Trophoblast cell (in vitro differentiated cells and primary cell): ENCODE data around the gene COX8A.

Experiments used
- DNase-seq, 2 donors: peaks; one replicate each; pipeline ENCODE4 v3.0.0-alpha.2; 2016
- H2AFZ ChIP-seq: 2 replicates; pipeline ENCODE4 v1.6.1; 2013; ENCODE audit warnings: low read length, moderate library complexity, mild to moderate bottlenecking; ENCODE audit not compliant: insufficient read depth, poor library complexity
- H2AK5ac ChIP-seq: 2 replicates; pipeline ENCODE4 v1.6.1; 2013; ENCODE audit warnings: mild to moderate bottlenecking, low read length
- H2BK120ac ChIP-seq: 2 replicates; pipeline ENCODE4 v1.6.1; 2013; ENCODE audit warnings: low read length, mild to moderate bottlenecking, moderate library complexity; ENCODE audit not compliant: insufficient read depth, poor library complexity
- H2BK12ac ChIP-seq: 2 replicates; pipeline ENCODE4 v1.6.1; 2013; ENCODE audit warnings: mild to moderate bottlenecking, low read length, moderate library complexity
- H2BK5ac ChIP-seq: 2 replicates; pipeline ENCODE4 v1.6.1; 2013; ENCODE audit warnings: low read length, low read depth, moderate library complexity, mild to moderate bottlenecking; ENCODE audit not compliant: poor library complexity
- H3K14ac ChIP-seq: 2 replicates; pipeline ENCODE4 v1.6.1; 2013; ENCODE audit warnings: mild to moderate bottlenecking, low read length
- H3K18ac ChIP-seq: 2 replicates; pipeline ENCODE4 v1.6.1; 2013; ENCODE audit warnings: mild to moderate bottlenecking, low read length
- H3K23ac ChIP-seq: 2 replicates; pipeline ENCODE4 v1.6.1; 2013; ENCODE audit warnings: low read length
- H3K27ac ChIP-seq: 2 replicates; pipeline ENCODE4 v1.5.1; 2013; ENCODE audit warnings: low read depth, mild to moderate bottlenecking, inconsistent platforms, low read length, moderate library complexity
- H3K27me3 ChIP-seq: 2 replicates; pipeline ENCODE4 v1.6.1; 2013; ENCODE audit warnings: inconsistent platforms, mild to moderate bottlenecking, low read length, moderate library complexity; ENCODE audit not compliant: insufficient read depth
- H3K36me3 ChIP-seq, 2 experiments: 1 replicate in 1 of 2; 2 replicates in 1 of 2; pipeline ENCODE4 v1.6.1; 2013; ENCODE audit warnings: low read length in 2 of 2, mild to moderate bottlenecking in 2 of 2, moderate library complexity in 1 of 2; ENCODE audit not compliant: insufficient read depth in 2 of 2, control insufficient read depth in 1 of 2
- H3K4ac ChIP-seq: 2 replicates; pipeline ENCODE4 v1.6.1; 2013; ENCODE audit warnings: low read depth, mild to moderate bottlenecking, low read length, moderate library complexity
- H3K4me1 ChIP-seq, 2 experiments: 1 replicate in 1 of 2; 2 replicates in 1 of 2; pipeline ENCODE4 v1.6.1; 2013; ENCODE audit warnings: low read length in 2 of 2, mild to moderate bottlenecking in 2 of 2, moderate library complexity in 1 of 2; ENCODE audit not compliant: insufficient read depth in 2 of 2, control insufficient read depth in 1 of 2
- H3K4me2 ChIP-seq: 2 replicates; pipeline ENCODE4 v1.6.1; 2013; ENCODE audit warnings: inconsistent platforms, mild to moderate bottlenecking, low read length, moderate library complexity
- H3K4me3 ChIP-seq: 2 replicates; pipeline ENCODE4 v1.5.1; 2013; ENCODE audit warnings: mild to moderate bottlenecking, low read depth, low read length, inconsistent platforms
- H3K79me1 ChIP-seq: one replicate; pipeline ENCODE4 v1.6.1; 2013; ENCODE audit warnings: low read length
- H3K79me2 ChIP-seq: 2 replicates; pipeline ENCODE4 v1.6.1; 2013; ENCODE audit warnings: low read length, mild to moderate bottlenecking; ENCODE audit not compliant: control insufficient read depth, insufficient read depth, poor library complexity
- H3K9ac ChIP-seq: 2 replicates; pipeline ENCODE4 v1.6.1; 2013; ENCODE audit warnings: mild to moderate bottlenecking, low read length
- H3K9me3 ChIP-seq: 2 replicates; pipeline ENCODE4 v1.6.1; 2013; ENCODE audit warnings: low read depth, mild to moderate bottlenecking, control low read depth, inconsistent platforms, low read length; ENCODE audit not compliant: insufficient read depth
- H4K12ac ChIP-seq: 2 replicates; pipeline ENCODE4 v1.6.1; 2013; ENCODE audit warnings: low read depth, mild to moderate bottlenecking, low read length, moderate library complexity
- H4K8ac ChIP-seq: 2 replicates; pipeline ENCODE4 v1.6.1; 2013; ENCODE audit warnings: low read depth, mild to moderate bottlenecking, low read length, moderate library complexity
- H4K91ac ChIP-seq: one replicate; pipeline ENCODE4 v1.6.1; 2013; ENCODE audit warnings: low read depth, mild to moderate bottlenecking, low read length, moderate library complexity
- WGBS: extraction: QIAGEN DNeasy Blood & Tissue Kit; methylation state at CpG from one replicate; pipeline ENCODE4 v1.1.7; 2013; ENCODE audit warnings: missing lambda C conversion rate; ENCODE audit not compliant: insufficient read length, insufficient coverage; ENCODE audit errors: extremely low coverage; 5-methylcytosine and 5-hydroxymethylcytosine counted together

The COX8A gene

GRCh38 chr11:63945477-63946163 is 28.8 kb upstream of the COX8A start:
- no peak overlapping the region for H2BK12ac ChIP-seq
- H4K91ac ChIP-seq, result no peak overlapping the region
- no peak overlapping the region for H3K9ac ChIP-seq
- H3K18ac ChIP-seq, result no peak overlapping the region
- no peak overlapping the region for H3K4me2 ChIP-seq
- H4K8ac ChIP-seq, result no peak overlapping the region
- no CpG with 5 or more reads among the region's 14 CpGs for WGBS
- H2AK5ac ChIP-seq, result no peak overlapping the region
- H2BK120ac ChIP-seq, result no peak overlapping the region
- no peak overlapping the region for H4K12ac ChIP-seq
- H3K79me1 ChIP-seq, result no peaks in the 10 kb centered on the region
- no peak overlapping the region for H2AFZ ChIP-seq
- H3K23ac ChIP-seq, result no peak overlapping the region
- H2BK5ac ChIP-seq, result no peak overlapping the region
- no peak overlapping the region for H3K4ac ChIP-seq
- H3K27ac ChIP-seq, result no peak overlapping the region
- H3K14ac ChIP-seq, result no peak overlapping the region
- H3K9me3 ChIP-seq, result peaks cover 6% of the 10 kb centered on the region
- H3K27me3 ChIP-seq, result no peaks in the 10 kb centered on the region
- no peaks in the 10 kb centered on the region for H3K79me2 ChIP-seq
- H3K36me3 ChIP-seq, result peaks cover 19 to 24% of the 10 kb centered on the region in 2 experiments
- peak; percentile 70 to 88 for DNase-seq
- H3K4me3 ChIP-seq, result no peak overlapping the region
- no peaks in the 10 kb centered on the region for H3K4me1 ChIP-seq

DNA sequence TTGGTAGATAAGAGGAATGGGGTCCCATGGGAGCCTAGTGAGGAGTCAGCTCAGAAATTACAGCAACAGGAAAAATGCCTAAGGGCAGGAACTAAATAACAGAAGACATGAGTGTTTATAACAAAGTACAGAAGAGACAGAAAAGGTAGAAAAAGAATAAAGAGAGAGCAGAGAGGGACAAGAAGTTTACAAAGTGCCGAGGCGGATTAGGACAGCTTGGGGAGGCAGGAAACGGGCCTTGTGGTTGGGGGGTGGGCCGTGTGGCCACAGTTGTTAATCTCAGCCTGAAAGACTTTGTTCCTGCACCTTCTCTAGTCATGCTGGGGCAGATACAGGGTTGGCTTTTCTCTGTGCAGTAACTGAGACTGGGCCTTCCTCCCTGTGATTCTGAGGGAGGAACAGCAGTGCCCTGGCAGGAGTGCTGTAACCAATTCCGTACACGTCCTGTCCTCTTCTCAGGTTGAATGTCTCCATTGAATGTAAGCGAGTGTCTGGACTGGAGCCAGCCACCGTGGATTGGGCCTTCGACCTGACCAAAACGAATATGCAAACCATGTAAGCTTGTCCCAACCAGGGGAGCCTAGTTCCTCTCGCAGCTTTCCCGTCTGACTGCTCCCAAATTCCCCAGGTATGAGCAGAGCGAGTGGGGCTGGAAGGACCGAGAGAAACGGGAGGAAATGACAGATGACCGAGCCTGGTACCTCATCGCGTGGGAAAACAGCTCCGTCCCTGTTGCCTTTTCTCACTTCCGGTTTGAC is 22.5 kb upstream of the COX8A start:
- no peak overlapping the region for H4K12ac ChIP-seq

GRCh38 chr11:63952570-63952969 is 21.9 kb upstream of the COX8A start:
- H3K4ac ChIP-seq, result no peak overlapping the region
- peak overlapping the region; percentile 10 for H3K4me3 ChIP-seq
- no peak overlapping the region for H3K27ac ChIP-seq
- no peaks in the 10 kb centered on the region for H3K79me1 ChIP-seq
- no peak overlapping the region for H4K91ac ChIP-seq
- no peak overlapping the region for H2AK5ac ChIP-seq
- H3K79me2 ChIP-seq, result no peaks in the 10 kb centered on the region
- no peak overlapping the region for H4K12ac ChIP-seq
- no peak overlapping the region for H3K23ac ChIP-seq
- no peak overlapping the region for H2AFZ ChIP-seq
- H3K18ac ChIP-seq, result no peak overlapping the region
- H3K9ac ChIP-seq, result no peak overlapping the region
- H3K4me1 ChIP-seq, result peaks cover 0 to 2% of the 10 kb centered on the region in 2 experiments
- no peak overlapping the region for H2BK120ac ChIP-seq
- H3K14ac ChIP-seq, result no peak overlapping the region
- peaks cover 42 to 53% of the 10 kb centered on the region in 2 experiments for H3K36me3 ChIP-seq
- H3K27me3 ChIP-seq, result no peaks in the 10 kb centered on the region
- no peak overlapping the region for H3K4me2 ChIP-seq
- H3K9me3 ChIP-seq, result peaks cover 2% of the 10 kb centered on the region
- no peak overlapping the region for H4K8ac ChIP-seq
- WGBS, result no CpG with 5 or more reads among the region's 4 CpGs
- H2BK12ac ChIP-seq, result no peak overlapping the region
- DNase-seq, result no peak
- no peak overlapping the region for H2BK5ac ChIP-seq

More for the DNA sequence above, 22.5 kb upstream of the COX8A start:
- Histone ChIP-seq H3K9ac (no peak overlapping the region), H4K8ac (no peak overlapping the region), H3K4me2 (no peak overlapping the region), H2AFZ (no peak overlapping the region), H3K79me1 (no peaks in the 10 kb centered on the region), H2BK12ac (no peak overlapping the region), H2BK5ac (no peak overlapping the region), H4K91ac (no peak overlapping the region), H3K36me3 (peaks cover 39 to 49% of the 10 kb centered on the region in 2 experiments), H3K9me3 (peaks cover 2% of the 10 kb centered on the region), H2AK5ac (no peak overlapping the region), H3K23ac (no peak overlapping the region), H3K4me1 (peaks cover 0 to 2% of the 10 kb centered on the region in 2 experiments), H3K18ac (no peak overlapping the region), H2BK120ac (no peak overlapping the region), H3K27ac (no peak overlapping the region), H3K27me3 (no peaks in the 10 kb centered on the region), H3K4me3 (no peak overlapping the region), H3K14ac (no peak overlapping the region), H3K79me2 (no peaks in the 10 kb centered on the region), H3K4ac (no peak overlapping the region)
- DNase-seq, result no peak
- WGBS, result no CpG with 5 or more reads among the region's 20 CpGs

DNA sequence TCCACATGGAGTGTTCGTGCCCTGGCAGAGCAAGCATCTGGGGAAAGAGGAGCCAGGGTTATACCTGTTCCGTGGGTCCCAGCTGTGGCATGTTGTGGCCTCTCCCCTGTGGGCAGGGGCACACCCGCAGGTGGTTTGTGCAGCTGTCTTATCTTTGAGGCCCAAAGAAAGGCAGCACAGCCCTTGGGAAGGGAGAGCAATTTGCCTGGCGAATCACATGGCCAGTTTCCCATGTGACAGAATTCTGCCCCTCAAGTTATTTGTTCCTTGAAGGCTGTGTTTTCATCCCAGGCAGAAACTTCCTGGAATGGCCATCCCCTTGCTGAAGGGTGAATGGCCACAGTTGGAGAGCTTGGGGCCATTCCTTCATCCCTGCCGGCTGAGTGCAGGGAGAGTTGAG is 16.4 kb upstream of the COX8A start:
- Histone ChIP-seq H3K4me3 (no peak overlapping the region), H3K14ac (no peak overlapping the region), H2BK5ac (no peak overlapping the region), H4K91ac (no peak overlapping the region), H4K8ac (no peak overlapping the region), H2BK120ac (no peak overlapping the region), H3K4me1 (peaks cover 0 to 3% of the 10 kb centered on the region in 2 experiments), H3K18ac (no peak overlapping the region), H2AFZ (no peak overlapping the region), H4K12ac (no peak overlapping the region), H3K79me2 (no peaks in the 10 kb centered on the region), H2BK12ac (no peak overlapping the region), H3K9me3 (peaks cover 2% of the 10 kb centered on the region), H3K4me2 (no peak overlapping the region), H3K27ac (no peak overlapping the region), H3K4ac (no peak overlapping the region), H3K9ac (no peak overlapping the region), H2AK5ac (no peak overlapping the region), H3K23ac (no peak overlapping the region), H3K27me3 (no peaks in the 10 kb centered on the region), H3K36me3 (peaks cover 33 to 48% of the 10 kb centered on the region in 2 experiments), H3K79me1 (no peaks in the 10 kb centered on the region)
- WGBS, result no CpG with 5 or more reads among the region's 5 CpGs
- DNase-seq, result no peak
